NCI-H2107 treated with DMSO at 0.1 percent for 48 hours (cell line): ENCODE results near the gene EIF1.
A peak's percentile ranks its signal among the peaks of the same experiment; 100 is the strongest.
"Not testable (repeated sequence)": the region's sequence is repeated elsewhere in the genome, so short reads cannot be mapped to it uniquely, and the experiment has no call there.

ENCODE experiments used
- DNase-seq: peaks from one replicate; lab custom pipeline; 2025; ENCODE audit not compliant: unreplicated experiment; lab: John Stamatoyannopoulos, UW

The EIF1 gene

GRCh38 chr17:41697122-41697962 lies 8.7 kb downstream of the EIF1 start:
- DNase-seq = no peak

- DNase-seq = not testable (repeated sequence)
Observed at GRCh38 chr17:41700843-41701242, 12.2 kb downstream of the EIF1 start.

- DNase-seq = no peak
Observed at GRCh38 chr17:41702712-41703111, 14.0 kb downstream of the EIF1 start.

GRCh38 chr17:41705271-41705991 lies 16.7 kb downstream of the EIF1 start:
- no peak for DNase-seq

DNA sequence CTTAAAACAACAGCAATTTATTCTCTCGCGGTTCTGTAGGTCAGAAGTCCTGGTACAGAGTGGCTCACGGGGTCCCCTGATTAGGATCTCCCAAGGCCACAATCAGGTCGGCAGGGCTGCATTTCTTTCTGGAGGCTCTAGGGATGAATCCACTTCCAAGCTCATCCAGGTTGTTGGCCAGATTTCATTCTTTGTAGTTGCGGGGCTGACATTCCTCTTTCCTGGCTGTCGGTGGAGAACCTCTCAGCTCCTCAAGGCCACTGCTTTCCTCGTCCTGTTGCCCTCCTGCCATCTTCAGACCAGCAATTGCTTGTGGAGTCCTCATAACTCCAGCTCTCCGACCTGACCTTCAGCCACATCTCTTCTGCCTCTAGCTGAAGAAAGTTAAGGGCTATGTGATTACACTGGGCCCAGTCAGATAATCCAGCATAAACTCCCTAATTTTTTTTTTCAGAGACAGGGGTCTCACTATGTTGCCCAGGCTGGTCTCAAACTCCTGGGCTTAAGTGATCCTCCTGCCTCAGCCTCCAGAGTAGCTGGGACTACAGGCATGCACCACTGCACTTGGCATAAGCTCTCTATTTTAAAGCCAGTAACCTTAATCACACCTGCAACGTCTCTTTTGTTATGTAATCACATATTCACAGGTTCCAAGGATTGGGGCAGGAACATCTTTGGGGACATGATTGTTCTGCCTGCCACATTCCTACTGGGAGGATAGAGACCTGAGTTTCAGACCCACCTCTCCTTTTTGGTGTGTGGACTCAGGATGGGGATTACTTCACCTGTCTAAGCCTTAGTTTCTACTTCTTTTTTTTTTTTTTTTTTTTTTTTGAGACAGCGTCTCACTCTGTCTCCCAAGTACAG lies 19.4 kb downstream of the EIF1 start:
- DNase-seq = no peak

DNA sequence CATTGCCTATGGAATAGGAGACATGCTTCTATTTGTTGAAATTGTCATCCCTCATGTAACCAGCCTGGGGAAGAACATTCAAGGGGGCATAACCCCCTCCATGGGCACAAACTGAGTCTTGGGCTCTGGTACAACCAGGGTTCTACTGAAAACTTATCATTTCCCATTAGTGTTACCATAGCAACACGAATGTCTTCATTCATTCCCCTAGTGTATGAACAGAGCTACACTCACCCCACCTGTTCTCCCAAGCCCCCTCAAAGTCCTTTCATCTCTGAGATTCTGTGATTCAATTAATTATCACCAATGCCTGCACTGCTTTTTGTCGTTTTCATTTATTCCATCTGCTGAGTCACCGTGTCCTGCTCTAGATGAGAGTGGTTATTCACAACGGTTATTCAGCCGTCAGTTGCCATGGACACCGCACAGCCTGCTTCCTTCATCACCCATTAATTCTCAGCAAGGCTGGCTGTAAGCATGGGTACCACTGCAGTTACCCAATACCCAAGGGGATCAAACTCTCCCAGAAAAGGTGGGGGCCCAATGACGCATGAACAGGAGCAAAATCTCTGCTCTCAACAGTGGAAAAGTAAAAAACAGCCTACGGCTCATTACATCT lies 21.9 kb downstream of the EIF1 start:
- DNase-seq = peak; percentile 79

DNA sequence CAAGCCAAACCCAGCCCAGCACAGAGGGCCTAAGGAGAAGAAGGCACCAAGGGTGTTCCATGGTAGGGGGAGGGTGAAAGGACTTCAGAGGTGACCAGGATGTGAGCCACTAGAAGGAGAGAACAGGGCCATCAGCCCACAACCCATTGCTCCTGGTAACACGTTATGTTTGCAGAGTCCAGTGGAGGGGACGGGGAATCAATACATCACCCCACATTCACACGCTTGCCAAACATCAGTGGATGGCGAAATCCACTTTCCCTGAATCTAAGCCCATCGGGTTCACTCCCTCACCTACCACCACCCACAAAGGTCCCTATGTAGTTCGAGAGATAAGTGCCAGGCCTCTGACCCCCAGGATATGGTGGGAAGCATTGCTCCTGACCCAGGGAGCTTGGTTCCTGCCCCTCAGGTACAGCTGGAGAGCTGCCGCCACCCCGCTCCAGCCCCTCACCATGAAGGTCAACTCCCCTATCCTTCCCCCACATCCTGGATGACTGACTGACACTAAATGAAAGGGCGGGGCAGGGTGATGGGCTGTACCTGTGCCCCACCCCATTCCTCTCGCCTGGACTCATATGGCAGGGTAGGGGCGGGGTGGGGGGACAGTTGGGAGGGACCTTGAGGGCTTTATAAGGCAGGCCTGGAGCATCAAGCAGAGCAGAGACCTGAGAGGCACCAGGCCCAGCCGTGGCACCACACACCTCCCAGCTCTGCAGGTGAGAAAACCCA lies 23.1 kb downstream of the EIF1 start, which contains the start of gene GAST:
Gene GAST (plus strand): TSS at position 663 of the 732 bp plus-strand sequence. CDS start 3,106 bp downstream, outside the sequence.
- DNase-seq = no peak

DNA sequence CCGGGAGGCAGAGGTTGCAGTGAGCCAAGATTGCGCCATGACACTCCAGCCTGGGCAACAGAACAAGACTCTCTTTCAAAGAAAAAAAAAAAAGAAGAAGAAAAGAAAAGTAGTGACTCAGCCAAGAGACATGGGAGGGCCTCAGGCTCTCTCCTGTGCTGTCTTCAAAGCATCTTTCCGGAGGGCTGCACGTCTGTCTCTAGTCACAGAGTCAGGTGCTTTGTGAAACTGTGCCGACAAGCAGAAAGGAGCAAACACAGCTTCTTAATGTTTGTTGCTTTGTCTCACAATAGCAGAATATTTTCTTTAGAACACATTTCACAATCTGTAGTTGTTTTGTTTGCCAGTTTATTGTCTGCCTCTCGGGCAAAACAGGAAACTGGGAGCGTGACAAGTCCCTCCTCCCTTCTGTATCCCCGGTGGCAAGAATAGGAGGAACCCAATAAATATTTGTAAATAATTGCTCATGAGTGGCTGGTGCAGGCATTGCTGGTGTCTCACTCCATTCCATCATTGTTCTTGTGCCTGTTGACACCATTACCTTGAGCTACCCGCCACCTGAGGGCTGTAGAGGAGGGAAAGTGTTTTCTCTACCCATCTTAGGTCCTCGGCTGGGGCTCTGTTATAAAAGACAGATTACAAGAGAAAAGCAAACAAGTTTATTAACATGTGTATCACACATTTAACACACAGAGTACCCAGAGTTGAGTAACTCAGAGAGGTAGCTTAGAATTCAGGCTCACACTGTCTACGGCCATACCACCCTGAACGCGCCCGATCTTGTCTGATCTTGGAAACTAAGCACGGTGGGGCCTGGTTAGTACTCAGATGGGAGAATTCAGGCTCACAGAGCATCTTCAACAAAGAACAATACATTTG lies 29.0 kb downstream of the EIF1 start:
- DNase-seq = no peak

DNA sequence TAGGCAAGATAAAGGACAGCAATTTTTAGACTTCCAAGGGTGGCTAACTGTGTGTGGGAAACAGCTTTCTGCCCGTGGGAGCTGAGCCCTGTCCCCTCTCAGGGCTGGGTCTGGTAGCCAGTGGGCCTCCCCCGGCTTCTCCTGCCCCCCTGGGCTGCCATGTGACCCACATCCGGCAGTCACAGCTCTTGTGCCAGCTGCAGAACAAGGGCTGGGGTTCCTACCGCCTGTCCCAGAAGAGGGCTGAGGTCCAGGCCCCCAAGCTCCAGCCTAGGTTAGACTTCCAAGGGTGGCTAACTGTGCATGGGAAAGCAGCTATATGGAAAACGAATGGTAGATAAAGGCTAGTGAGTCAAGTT lies 29.6 kb downstream of the EIF1 start:
- DNase-seq = no peak

DNA sequence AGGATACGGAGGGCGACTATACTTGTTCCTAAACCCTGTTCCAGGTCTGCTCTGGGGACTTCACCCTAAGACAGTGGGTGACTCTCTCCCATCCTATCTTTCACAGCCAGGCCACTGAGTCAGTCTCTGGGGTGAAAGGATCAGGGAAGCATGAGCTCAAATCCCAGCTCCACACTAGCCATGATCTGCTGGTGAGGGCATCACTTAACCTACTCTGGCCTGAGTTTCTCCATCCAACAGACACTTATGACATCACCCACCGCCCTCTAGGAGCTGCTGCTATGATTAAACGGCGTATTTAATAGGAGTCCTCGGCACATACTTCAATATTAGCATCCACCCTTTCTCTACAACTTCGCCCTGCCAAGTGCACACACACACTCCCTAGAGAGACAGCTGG lies 33.5 kb downstream of the EIF1 start:
- no peak for DNase-seq

- no peak for DNase-seq
Observed at GRCh38 chr17:41723801-41724475, 35.3 kb downstream of the EIF1 start.

GRCh38 chr17:41724476-41725050 lies 35.9 kb downstream of the EIF1 start:
- no peak for DNase-seq

GRCh38 chr17:41725134-41725533 lies 36.4 kb downstream of the EIF1 start:
- DNase-seq = no peak

GRCh38 chr17:41728056-41728455 lies 39.4 kb downstream of the EIF1 start:
- DNase-seq = peak; percentile 54

DNA sequence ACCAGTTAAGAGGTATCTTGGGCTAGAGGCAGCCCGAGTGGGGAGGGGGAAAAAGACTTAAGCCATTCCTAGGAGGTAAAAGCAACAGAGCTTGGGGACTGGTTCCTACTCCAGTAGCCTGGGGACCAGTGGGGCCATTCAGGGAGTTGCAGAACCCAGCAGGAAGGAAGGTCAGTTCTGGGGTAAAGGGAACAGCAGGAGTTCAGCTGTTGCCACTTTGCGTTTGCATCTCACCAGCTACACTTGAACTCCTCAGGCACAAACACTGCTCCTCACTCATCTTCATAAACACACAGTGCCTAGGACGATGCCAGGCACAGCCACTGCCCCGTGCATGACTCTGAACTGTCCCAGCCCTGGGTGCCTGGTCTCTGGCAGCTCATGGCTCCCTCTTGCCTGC lies 41.8 kb downstream of the EIF1 start:
- no peak for DNase-seq

DNA sequence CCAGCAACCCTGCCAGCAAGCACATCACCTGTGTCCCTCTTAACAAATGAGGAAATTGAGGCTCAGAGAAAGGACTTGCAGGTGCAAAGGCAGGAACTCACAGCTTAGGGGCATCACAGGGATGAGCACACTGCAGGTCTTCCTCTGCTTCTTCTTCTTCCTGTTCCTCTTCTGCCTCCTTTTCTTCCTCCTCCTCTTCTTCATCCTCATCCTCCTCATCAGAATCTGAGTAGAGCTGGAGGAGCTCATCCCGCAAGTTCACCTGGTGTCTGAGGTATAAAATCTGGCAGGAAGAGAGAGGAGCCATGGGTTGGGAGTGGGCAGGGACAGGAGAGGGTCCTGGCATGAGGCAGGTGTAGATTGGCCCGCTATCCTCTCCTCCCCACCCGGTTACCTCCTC lies 43.2 kb downstream of the EIF1 start:
- DNase-seq = no peak

DNA sequence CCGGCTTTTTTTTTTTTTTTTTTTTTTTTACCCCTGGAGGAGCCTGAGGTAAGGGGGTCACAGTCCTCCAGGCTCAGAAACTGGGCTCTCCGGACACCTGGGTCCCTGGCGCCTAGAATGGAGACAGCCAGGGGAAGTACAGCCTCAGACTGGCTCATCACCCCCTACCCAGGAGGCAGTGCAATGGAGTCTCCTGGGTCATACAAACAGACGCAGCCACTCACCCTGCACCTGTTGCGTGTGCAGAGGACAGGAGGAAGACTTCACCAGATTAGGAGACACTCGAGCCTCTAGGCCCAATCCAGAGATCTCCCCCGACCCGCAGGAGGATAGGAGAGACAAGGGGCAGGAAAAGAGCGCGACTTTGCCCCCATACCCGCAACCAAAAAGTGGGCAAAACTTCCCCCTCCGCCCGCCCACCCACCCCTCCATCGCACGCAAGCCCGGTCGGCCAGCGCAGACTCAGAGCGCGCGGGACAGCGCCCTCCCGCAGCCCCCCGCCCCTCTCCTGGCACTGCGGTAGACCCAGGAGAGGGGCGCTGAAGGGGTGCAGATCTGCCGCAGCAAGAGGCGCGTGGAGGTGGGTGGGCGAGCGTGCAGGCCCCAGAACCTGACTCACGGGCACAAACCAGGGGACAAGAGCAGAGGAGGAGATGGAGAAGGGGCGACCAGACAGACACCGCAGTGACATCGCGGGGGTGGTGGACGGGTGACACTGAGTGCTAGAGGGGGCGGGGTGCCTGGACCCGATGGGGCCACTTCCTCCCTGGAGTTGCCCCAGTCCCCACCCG lies 44.9 kb downstream of the EIF1 start:
- no peak for DNase-seq
